ENCODE data around the gene SFTPA1.

DNA sequence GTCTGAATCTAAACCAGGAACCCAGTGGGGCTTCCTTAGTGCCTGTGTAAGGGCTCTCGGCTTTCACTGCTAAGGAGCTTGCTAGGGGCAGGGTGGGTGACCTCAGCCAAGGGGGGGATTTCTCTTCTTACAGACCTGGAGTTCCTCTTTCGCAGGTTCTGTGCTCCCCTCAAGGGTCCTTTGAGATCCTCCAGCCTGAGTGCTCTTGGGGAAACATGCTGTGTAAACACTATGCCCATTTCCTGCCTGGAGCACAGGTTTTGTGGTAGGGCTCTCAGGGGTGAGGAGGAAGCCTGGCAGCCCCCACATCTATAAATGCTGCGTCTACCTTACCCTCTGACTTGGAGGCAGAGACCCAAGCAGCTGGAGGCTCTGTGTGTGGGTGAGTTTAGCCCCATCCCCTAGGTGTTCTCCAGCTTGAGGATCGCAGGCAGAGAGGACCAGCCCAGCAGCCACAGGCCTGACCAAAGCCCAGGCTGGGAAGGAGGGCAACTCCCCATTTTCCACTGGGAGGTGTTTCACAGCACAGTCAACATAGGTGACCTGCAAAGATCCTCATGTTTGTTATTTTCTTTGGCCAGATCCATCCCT is at the start of gene SFTPA1:
- TF ChIP-seq, protein P1, sequence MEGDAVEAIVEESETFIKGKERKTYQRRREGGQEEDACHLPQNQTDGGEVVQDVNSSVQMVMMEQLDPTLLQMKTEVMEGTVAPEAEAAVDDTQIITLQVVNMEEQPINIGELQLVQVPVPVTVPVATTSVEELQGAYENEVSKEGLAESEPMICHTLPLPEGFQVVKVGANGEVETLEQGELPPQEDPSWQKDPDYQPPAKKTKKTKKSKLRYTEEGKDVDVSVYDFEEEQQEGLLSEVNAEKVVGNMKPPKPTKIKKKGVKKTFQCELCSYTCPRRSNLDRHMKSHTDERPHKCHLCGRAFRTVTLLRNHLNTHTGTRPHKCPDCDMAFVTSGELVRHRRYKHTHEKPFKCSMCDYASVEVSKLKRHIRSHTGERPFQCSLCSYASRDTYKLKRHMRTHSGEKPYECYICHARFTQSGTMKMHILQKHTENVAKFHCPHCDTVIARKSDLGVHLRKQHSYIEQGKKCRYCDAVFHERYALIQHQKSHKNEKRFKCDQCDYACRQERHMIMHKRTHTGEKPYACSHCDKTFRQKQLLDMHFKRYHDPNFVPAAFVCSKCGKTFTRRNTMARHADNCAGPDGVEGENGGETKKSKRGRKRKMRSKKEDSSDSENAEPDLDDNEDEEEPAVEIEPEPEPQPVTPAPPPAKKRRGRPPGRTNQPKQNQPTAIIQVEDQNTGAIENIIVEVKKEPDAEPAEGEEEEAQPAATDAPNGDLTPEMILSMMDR (IDR thresholded peaks at IDR 0.05 in 8 of 11, conservative IDR thresholded peaks at IDR 0.05 in 3 of 11), result no peak
- no peak for TF ChIP-seq POLR2A (IDR thresholded peaks at IDR 0.05)

Data from spleen (tissue), 7 donors.